Mesenchymal stem cell (in vitro differentiated cells and primary cell): ENCODE data around the gene PATL1.
"Not testable (repeated sequence)": the region's sequence is repeated elsewhere in the genome, so short reads cannot be mapped to it uniquely, and the experiment has no call there.

Experiments used
- DNase-seq: peaks from one replicate; pipeline ENCODE4 v3.0.0-alpha.2; 2013
- H2AFZ ChIP-seq: one replicate; pipeline ENCODE4 v1.6.1; 2013; ENCODE audit warnings: low read depth, mild to moderate bottlenecking, control low read depth, inconsistent platforms, low read length, moderate library complexity
- H2AK5ac ChIP-seq: 2 replicates; pipeline ENCODE4 v1.6.1; 2013; ENCODE audit warnings: low read length, moderate library complexity, mild to moderate bottlenecking, inconsistent platforms; ENCODE audit not compliant: severe bottlenecking
- H2BK120ac ChIP-seq: one replicate; pipeline ENCODE4 v1.6.1; 2013; ENCODE audit warnings: low read depth, mild to moderate bottlenecking, inconsistent platforms, low read length, moderate library complexity
- H2BK12ac ChIP-seq, 2 experiments: one replicate each; pipeline ENCODE4 v1.6.1; 2013; ENCODE audit warnings: inconsistent platforms in 2 of 2, low read length in 2 of 2, mild to moderate bottlenecking in 2 of 2, moderate library complexity in 2 of 2, control low read depth in 1 of 2
- H2BK15ac ChIP-seq: one replicate; pipeline ENCODE4 v1.6.1; 2013; ENCODE audit warnings: mild to moderate bottlenecking, low read depth, inconsistent platforms; ENCODE audit not compliant: poor library complexity, severe bottlenecking
- H2BK5ac ChIP-seq: 2 replicates; pipeline ENCODE4 v1.6.1; 2013; ENCODE audit warnings: low read depth, mild to moderate bottlenecking, low read length, control low read depth, inconsistent platforms; ENCODE audit not compliant: poor library complexity, severe bottlenecking
- H3K14ac ChIP-seq, 2 experiments: one replicate each; pipeline ENCODE4 v1.6.1; 2013; ENCODE audit warnings: inconsistent platforms in 2 of 2, low read length in 2 of 2, control low read depth in 1 of 2, mild to moderate bottlenecking in 1 of 2, moderate library complexity in 1 of 2
- H3K18ac ChIP-seq, 2 experiments: one replicate each; pipeline ENCODE4 v1.6.1; 2013; ENCODE audit warnings: inconsistent platforms in 2 of 2, low read length in 2 of 2, control low read depth in 1 of 2, low read depth in 1 of 2, mild to moderate bottlenecking in 1 of 2
- H3K23ac ChIP-seq, 2 experiments: one replicate each; pipeline ENCODE4 v1.6.1; 2013; ENCODE audit warnings: inconsistent platforms in 2 of 2, low read length in 2 of 2, mild to moderate bottlenecking in 2 of 2, moderate library complexity in 2 of 2, control low read depth in 1 of 2
- H3K27ac ChIP-seq: 2 replicates; pipeline ENCODE4 v1.5.1; 2013; ENCODE audit warnings: mild to moderate bottlenecking, moderate library complexity, low read length, control low read depth, inconsistent platforms; ENCODE audit not compliant: poor library complexity, severe bottlenecking
- H3K27me3 ChIP-seq, 2 experiments: 2 replicates each; pipeline versions ENCODE4 v1.6.1 to v1.7.0; 2013; ENCODE audit warnings: low read length in 2 of 2, mild to moderate bottlenecking in 2 of 2, moderate library complexity in 2 of 2, control low read depth in 1 of 2, inconsistent platforms in 1 of 2; ENCODE audit not compliant: control insufficient read depth in 1 of 2, insufficient read depth in 1 of 2
- H3K36me3 ChIP-seq, 2 experiments: 2 replicates each; pipeline versions ENCODE4 v1.6.1 to v1.7.0; 2013; ENCODE audit warnings: low read length in 2 of 2, control low read depth in 1 of 2, inconsistent platforms in 1 of 2, low read depth in 1 of 2, mild to moderate bottlenecking in 1 of 2; ENCODE audit not compliant: insufficient read depth in 2 of 2, control insufficient read depth in 1 of 2
- H3K4ac ChIP-seq, 2 experiments: one replicate each; pipeline ENCODE4 v1.6.1; 2013; ENCODE audit warnings: inconsistent platforms in 2 of 2, low read length in 2 of 2, mild to moderate bottlenecking in 2 of 2, moderate library complexity in 2 of 2, control low read depth in 1 of 2, low read depth in 1 of 2
- H3K4me1 ChIP-seq: 2 replicates; pipeline ENCODE4 v1.6.1; 2013; ENCODE audit warnings: low read depth, low read length, control low read depth; ENCODE audit not compliant: control insufficient read depth, insufficient read depth
- H3K4me2 ChIP-seq: 2 replicates; pipeline ENCODE4 v1.6.1; 2013; ENCODE audit warnings: low read length, mild to moderate bottlenecking, inconsistent platforms; ENCODE audit not compliant: poor library complexity, severe bottlenecking
- H3K4me3 ChIP-seq, 2 experiments: 2 replicates each; pipeline versions ENCODE4 v1.5.1 to v1.7.0; 2013; ENCODE audit warnings: low read length in 2 of 2, mild to moderate bottlenecking in 2 of 2, control low read depth in 1 of 2, low read depth in 1 of 2; ENCODE audit not compliant: insufficient read depth in 1 of 2
- H3K79me1 ChIP-seq: replicated peaks from 2 replicates; pipeline ENCODE4 v1.6.1; 2013; ENCODE audit warnings: mild to moderate bottlenecking, control low read depth, low read length, inconsistent platforms; ENCODE audit not compliant: poor library complexity, severe bottlenecking
- H3K9ac ChIP-seq: 2 replicates; pipeline ENCODE4 v1.7.0; 2013; ENCODE audit warnings: mild to moderate bottlenecking, low read length, moderate library complexity
- H3K9me3 ChIP-seq: 2 replicates; pipeline ENCODE4 v1.7.0; 2013; ENCODE audit warnings: mild to moderate bottlenecking, low read length; ENCODE audit not compliant: control insufficient read depth
- H4K8ac ChIP-seq: one replicate; pipeline ENCODE4 v1.6.1; 2013; ENCODE audit warnings: inconsistent platforms, mild to moderate bottlenecking, low read length, moderate library complexity
- H4K91ac ChIP-seq: one replicate; pipeline ENCODE4 v1.6.1; 2013; ENCODE audit warnings: mild to moderate bottlenecking, low read length, inconsistent platforms
- WGBS: methylation state at CpG from one replicate; pipeline ENCODE4 v1.1.7; 2013; ENCODE audit warnings: mixed read lengths; 5-methylcytosine and 5-hydroxymethylcytosine counted together

The PATL1 gene

GRCh38 chr11:59691156-59691555 is 22.3 kb upstream of the PATL1 start:
- Histone ChIP-seq H3K4me1 (no peaks in the 10 kb centered on the region), H3K27ac (no peak overlapping the region), H3K9ac (no peak overlapping the region), H3K4me3 (no peak overlapping the region), H3K27me3 (no peaks in the 10 kb centered on the region), H3K4ac (no peak overlapping the region), H4K8ac (no peak overlapping the region), H3K18ac (no peak overlapping the region), H3K79me1 (no peaks in the 10 kb centered on the region), H3K9me3 (peaks cover 19% of the 10 kb centered on the region), H3K4me2 (no peak overlapping the region), H2AFZ (no peak overlapping the region), H2BK12ac (no peak overlapping the region), H4K91ac (no peak overlapping the region), H3K36me3 (no peaks in the 10 kb centered on the region), H2BK120ac (no peak overlapping the region), H3K14ac (no peak overlapping the region), H3K23ac (no peak overlapping the region), H2BK5ac (no peak overlapping the region), H2AK5ac (no peak overlapping the region), H2BK15ac (no peak overlapping the region)
- 75% methylated on average over 2 of the region's 2 CpGs for WGBS
- DNase-seq = no peak

GRCh38 chr11:59689015-59689414 is 20.2 kb upstream of the PATL1 start:
- no peak for DNase-seq
- 56% methylated on average over 2 of the region's 3 CpGs for WGBS
- Histone ChIP-seq H2BK15ac (no peak overlapping the region), H2AK5ac (no peak overlapping the region), H3K23ac (no peak overlapping the region), H3K14ac (no peak overlapping the region), H3K4me2 (no peak overlapping the region), H3K9me3 (peaks cover 25% of the 10 kb centered on the region), H3K18ac (peak overlapping the region in 1 of 2 experiments; percentile 34), H3K4me1 (no peaks in the 10 kb centered on the region), H2BK120ac (no peak overlapping the region), H4K8ac (no peak overlapping the region), H3K36me3 (no peaks in the 10 kb centered on the region), H3K4ac (no peak overlapping the region), H3K4me3 (no peak overlapping the region), H3K27me3 (no peaks in the 10 kb centered on the region), H3K79me1 (no peaks in the 10 kb centered on the region), H2BK12ac (no peak overlapping the region), H4K91ac (no peak overlapping the region), H3K27ac (no peak overlapping the region), H3K9ac (no peak overlapping the region), H2BK5ac (no peak overlapping the region), H2AFZ (no peak overlapping the region)

GRCh38 chr11:59681260-59681725 is 12.5 kb upstream of the PATL1 start:
- not testable (repeated sequence) for H3K18ac ChIP-seq, H2AFZ ChIP-seq, H2BK120ac ChIP-seq, H3K9ac ChIP-seq, H3K9me3 ChIP-seq, H3K4me2 ChIP-seq, H4K91ac ChIP-seq, H3K4me1 ChIP-seq, H3K23ac ChIP-seq, DNase-seq, H2BK5ac ChIP-seq, H2BK12ac ChIP-seq, H4K8ac ChIP-seq, H3K4me3 ChIP-seq, H3K14ac ChIP-seq, H3K36me3 ChIP-seq, H2AK5ac ChIP-seq, H3K79me1 ChIP-seq, H3K4ac ChIP-seq, H2BK15ac ChIP-seq, H3K27me3 ChIP-seq
- peak overlapping the region; percentile 30 for H3K27ac ChIP-seq
- 61% methylated on average over 7 of the region's 7 CpGs for WGBS

- Histone ChIP-seq H2AFZ (no peak overlapping the region), H3K23ac (no peak overlapping the region), H3K4me1 (peaks cover 4% of the 10 kb centered on the region), H2BK5ac (peak overlapping the region; percentile 51), H3K79me1 (no peaks in the 10 kb centered on the region), H2AK5ac (no peak overlapping the region), H3K4me3 (no peak overlapping the region), H4K91ac (no peak overlapping the region), H2BK120ac (no peak overlapping the region), H3K9ac (no peak overlapping the region), H4K8ac (no peak overlapping the region), H2BK15ac (peak overlapping the region; percentile 30), H3K9me3 (peaks cover 9% of the 10 kb centered on the region), H3K27me3 (no peaks in the 10 kb centered on the region), H3K36me3 (no peaks in the 10 kb centered on the region), H3K4ac (peak overlapping the region in 1 of 2 experiments; percentile 47), H3K18ac (no peak overlapping the region), H2BK12ac (peak overlapping the region in 1 of 2 experiments; percentile 32), H3K4me2 (no peak overlapping the region), H3K14ac (no peak overlapping the region), H3K27ac (peak overlapping the region; percentile 79)
- DNase-seq = peak; percentile 89
- WGBS = 21% methylated on average over 1 of the region's 1 CpG
Observed at GRCh38 chr11:59680287-59681154, 11.7 kb upstream of the PATL1 start.
